SJCRH30 (cell line): ENCODE measurements around the gene MAP7D1. TPM values are rescaled to one million over a fixed set of nuclear protein-coding genes. Genes with fewer than 3 reads are reported as not detected.
A peak's percentile ranks its signal among the peaks of the same experiment; 100 is the strongest.
"Not testable (repeated sequence)": the region's sequence is repeated elsewhere in the genome, so short reads cannot be mapped to it uniquely, and the experiment has no call there.

Experiments used
- DNase-seq, 2 experiments: peaks; one replicate each; pipeline ENCODE4 v3.0.0-alpha.2; 2015 to 2020
- H3K27ac ChIP-seq: fragments of 250-450 bp; sonication (Bioruptor Pico); 2 replicates; pipeline ENCODE4 v1.5.1; 2020; ENCODE audit warnings: mild to moderate bottlenecking, moderate library complexity
- H3K27me3 ChIP-seq: fragments of 250-450 bp; sonication (Bioruptor Pico); 2 replicates; pipeline ENCODE4 v1.5.1; 2020; ENCODE audit warnings: mild to moderate bottlenecking, moderate library complexity
- H3K36me3 ChIP-seq: fragments of 250-450 bp; sonication (Bioruptor Pico); 2 replicates; pipeline ENCODE4 v1.5.1; 2020; ENCODE audit warnings: mild to moderate bottlenecking, moderate library complexity
- H3K4me1 ChIP-seq: fragments of 250-450 bp; sonication (Bioruptor Pico); 2 replicates; pipeline ENCODE4 v1.5.1; 2020; ENCODE audit warnings: mild to moderate bottlenecking, moderate library complexity
- H3K4me3 ChIP-seq: fragments of 250-450 bp; sonication (Bioruptor Pico); 2 replicates; pipeline ENCODE4 v1.5.1; 2020; ENCODE audit warnings: mild to moderate bottlenecking, moderate library complexity
- H3K9me3 ChIP-seq: fragments of 250-450 bp; sonication (Bioruptor Pico); replicated peaks from 2 replicates; pipeline ENCODE4 v1.5.1; 2020; ENCODE audit warnings: mild to moderate bottlenecking, moderate library complexity
- total RNA-seq: library from RNA; depleted of rRNA; stranded (reverse); fragments of >200 nt; shearing (Covaris generic); gene quantifications from 2 replicates; pipeline ENCODE4 v1.2.3, GENCODE V29; 2014

Gene MAP7D1
- total RNA-seq, 1 experiment from 2014 or later, result 96.2 TPM

- Histone ChIP-seq H3K9me3 (no peaks in the 10 kb centered on the region), H3K4me1 (peaks cover 29% of the 10 kb centered on the region), H3K27ac (no peak overlapping the region), H3K4me3 (no peak overlapping the region), H3K27me3 (no peaks in the 10 kb centered on the region), H3K36me3 (no peaks in the 10 kb centered on the region)
- DNase-seq, result no peak
These were observed 2.5 kb upstream of the MAP7D1 start for GRCh38 chr1:36153476-36153875.

GRCh38 chr1:36154335-36154734, 1.6 kb upstream of the MAP7D1 start:
- peak overlapping the region; percentile 99; the same call in 1 of the 2 replicates for H3K27ac ChIP-seq
- peak overlapping the region; percentile 99; the same call in 1 of the 2 replicates for H3K4me3 ChIP-seq
- no peaks in the 10 kb centered on the region for H3K27me3 ChIP-seq
- H3K4me1 ChIP-seq, result peaks cover 31% of the 10 kb centered on the region
- H3K9me3 ChIP-seq, result no peaks in the 10 kb centered on the region
- peaks cover 4% of the 10 kb centered on the region; the same call in 1 of the 2 replicates for H3K36me3 ChIP-seq
- no peak for DNase-seq

- peak in 1 of 2 experiments; percentile 78 for DNase-seq
- H3K4me1 ChIP-seq, result peaks cover 30% of the 10 kb centered on the region
These were observed 1.1 kb upstream of the MAP7D1 start for GRCh38 chr1:36154765-36155407.

GRCh38 chr1:36156329-36157114, 562 bp downstream of the MAP7D1 start:
- Histone ChIP-seq H3K4me3 (peak overlapping the region; percentile 99), H3K9me3 (no peaks in the 10 kb centered on the region), H3K27me3 (no peaks in the 10 kb centered on the region), H3K27ac (peak overlapping the region; percentile 99), H3K36me3 (peaks cover 4% of the 10 kb centered on the region; the same call in 1 of the 2 replicates), H3K4me1 (peaks cover 24% of the 10 kb centered on the region)
- peak; percentile 82 to 89 for DNase-seq

More at GRCh38 chr1:36154765-36155407, 1.1 kb upstream of the MAP7D1 start:
- Histone ChIP-seq H3K4me3 (peak overlapping the region; percentile 99), H3K27ac (peak overlapping the region; percentile 99), H3K36me3 (peaks cover 4% of the 10 kb centered on the region; the same call in 1 of the 2 replicates), H3K27me3 (no peaks in the 10 kb centered on the region), H3K9me3 (no peaks in the 10 kb centered on the region)

GRCh38 chr1:36157115-36157903, 1.3 kb downstream of the MAP7D1 start:
- peak; percentile 50 to 57 for DNase-seq
- H3K27ac ChIP-seq, result peak overlapping the region; percentile 99
- H3K36me3 ChIP-seq, result peaks cover 5% of the 10 kb centered on the region; the same call in 1 of the 2 replicates
- H3K4me1 ChIP-seq, result peaks cover 20% of the 10 kb centered on the region; the same call in 1 of the 2 replicates
- no peaks in the 10 kb centered on the region for H3K9me3 ChIP-seq
- H3K4me3 ChIP-seq, result peak overlapping the region; percentile 99
- H3K27me3 ChIP-seq, result no peaks in the 10 kb centered on the region

GRCh38 chr1:36157973-36158826, 2.2 kb downstream of the MAP7D1 start:
- no peak for DNase-seq
- Histone ChIP-seq H3K9me3 (no peaks in the 10 kb centered on the region), H3K27me3 (no peaks in the 10 kb centered on the region), H3K27ac (no peak overlapping the region), H3K36me3 (peaks cover 9% of the 10 kb centered on the region; the same call in 1 of the 2 replicates), H3K4me3 (peak overlapping the region; percentile 99), H3K4me1 (peaks cover 20% of the 10 kb centered on the region; the same call in 1 of the 2 replicates)

GRCh38 chr1:36158827-36159252, 2.9 kb downstream of the MAP7D1 start:
- DNase-seq, H3K9me3 ChIP-seq, H3K4me3 ChIP-seq, H3K27me3 ChIP-seq, H3K27ac ChIP-seq: not testable (repeated sequence)
- Histone ChIP-seq H3K36me3 (peaks cover 13% of the 10 kb centered on the region; the same call in 1 of the 2 replicates), H3K4me1 (peaks cover 20% of the 10 kb centered on the region; the same call in 1 of the 2 replicates)

GRCh38 chr1:36159614-36160387, 3.8 kb downstream of the MAP7D1 start:
- Histone ChIP-seq H3K9me3 (no peaks in the 10 kb centered on the region), H3K27ac (no peak overlapping the region), H3K36me3 (peaks cover 14% of the 10 kb centered on the region; the same call in 1 of the 2 replicates), H3K27me3 (no peaks in the 10 kb centered on the region), H3K4me3 (no peak overlapping the region), H3K4me1 (peaks cover 15% of the 10 kb centered on the region; the same call in 1 of the 2 replicates)
- no peak for DNase-seq

- peaks cover 18% of the 10 kb centered on the region; the same call in 1 of the 2 replicates for H3K36me3 ChIP-seq
- H3K4me3 ChIP-seq, result peak overlapping the region; percentile 54
- no peaks in the 10 kb centered on the region for H3K9me3 ChIP-seq
- H3K27me3 ChIP-seq, result no peaks in the 10 kb centered on the region
- DNase-seq, result no peak
- peak overlapping the region; percentile 68 for H3K27ac ChIP-seq
- H3K4me1 ChIP-seq, result peaks cover 12% of the 10 kb centered on the region; the same call in 1 of the 2 replicates
These were observed 4.5 kb downstream of the MAP7D1 start for GRCh38 chr1:36160388-36160948.

GRCh38 chr1:36160949-36161485, 5.1 kb downstream of the MAP7D1 start:
- H3K36me3 ChIP-seq, result peaks cover 21% of the 10 kb centered on the region; the same call in 1 of the 2 replicates
- no peaks in the 10 kb centered on the region for H3K9me3 ChIP-seq
- H3K4me3 ChIP-seq, result peak overlapping the region; percentile 54
- peak overlapping the region; percentile 68 for H3K27ac ChIP-seq
- DNase-seq, result peak; percentile 85 to 88
- no peaks in the 10 kb centered on the region for H3K27me3 ChIP-seq
- peaks cover 12% of the 10 kb centered on the region; the same call in 1 of the 2 replicates for H3K4me1 ChIP-seq

- H3K36me3 ChIP-seq, result peaks cover 26% of the 10 kb centered on the region; the same call in 1 of the 2 replicates
- H3K27me3 ChIP-seq, result no peaks in the 10 kb centered on the region
- peaks cover 12% of the 10 kb centered on the region; the same call in 1 of the 2 replicates for H3K4me1 ChIP-seq
- H3K27ac ChIP-seq, result no peak overlapping the region
- H3K4me3 ChIP-seq, result no peak overlapping the region
- DNase-seq, result no peak
- H3K9me3 ChIP-seq, result no peaks in the 10 kb centered on the region
These were observed 5.9 kb downstream of the MAP7D1 start for GRCh38 chr1:36161641-36162531.
